NCI-H2029 treated with DMSO at 0.1 percent for 48 hours (cell line): ENCODE data around the gene SFXN3.

Source experiments
- DNase-seq: peaks from one replicate; lab custom pipeline; 2025; lab: John Stamatoyannopoulos, UW

Gene SFXN3

GRCh38 chr10:101073631-101074030, 42.6 kb downstream of the SFXN3 start:
- no peak for DNase-seq

- no peak for DNase-seq
Measured at GRCh38 chr10:101075775-101076174, 44.7 kb downstream of the SFXN3 start.

DNA sequence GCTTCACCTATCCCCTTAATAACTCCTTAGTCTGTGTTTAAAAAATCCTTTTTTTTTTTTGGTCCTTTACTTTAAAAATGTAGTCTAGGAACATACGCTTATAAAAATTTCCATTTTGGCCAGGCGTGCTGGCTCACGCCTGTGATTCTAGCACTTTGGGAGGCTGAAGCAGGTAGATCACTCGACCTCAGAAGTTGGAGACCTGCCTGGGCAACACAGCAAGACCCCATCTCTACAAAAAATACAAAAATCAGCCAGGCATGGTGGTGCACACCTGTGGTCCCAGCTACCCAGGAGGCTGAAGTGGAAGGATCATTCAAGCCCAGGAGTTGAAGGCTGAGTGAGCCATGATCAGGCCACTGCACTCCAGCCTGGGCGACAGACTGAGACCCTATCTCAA, 45.6 kb downstream of the SFXN3 start:
- no peak for DNase-seq

DNA sequence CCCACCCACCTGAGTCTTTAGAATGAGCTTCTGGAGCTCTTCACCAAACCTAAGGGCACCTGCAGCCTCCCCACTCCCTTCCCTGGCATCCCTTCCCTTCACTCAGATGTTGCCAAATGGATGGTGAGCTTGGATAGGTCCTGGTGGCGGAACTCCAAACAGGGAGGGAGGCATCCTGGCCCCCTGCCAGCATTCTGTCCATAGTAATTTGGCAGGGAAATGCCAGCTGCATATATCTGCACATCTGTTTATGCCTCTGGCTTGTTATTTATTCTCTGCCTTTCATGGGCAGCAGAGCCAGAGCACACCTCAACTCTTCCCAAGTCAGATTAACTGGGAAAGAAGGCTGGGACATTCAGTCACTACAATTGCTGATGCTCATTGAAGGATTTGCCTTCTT, 48.8 kb downstream of the SFXN3 start:
- no peak for DNase-seq

GRCh38 chr10:101080933-101081931, 50.2 kb downstream of the SFXN3 start:
- no peak for DNase-seq

DNA sequence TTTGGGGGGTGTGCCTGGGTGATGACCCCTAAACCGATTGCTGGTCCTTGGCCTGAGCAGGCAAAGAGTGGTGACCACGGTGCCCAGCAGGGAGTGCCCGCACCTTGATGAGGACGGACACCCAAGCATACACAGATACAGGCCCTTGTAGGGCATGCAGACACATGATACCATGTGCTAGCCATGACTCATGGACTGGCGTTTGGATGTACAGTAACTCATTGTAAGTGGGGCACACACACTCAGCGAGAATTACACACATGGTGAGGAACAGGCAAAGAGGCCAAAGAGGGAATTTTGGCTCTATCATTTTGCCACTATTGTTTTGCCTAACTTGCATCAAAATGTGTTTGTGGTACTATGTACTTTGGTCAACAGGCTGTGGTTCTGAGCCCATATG, 54.8 kb downstream of the SFXN3 start:
- DNase-seq = no peak

GRCh38 chr10:101087376-101087775, 56.3 kb downstream of the SFXN3 start:
- DNase-seq = no peak

- no peak for DNase-seq
Measured at GRCh38 chr10:101087965-101088364, 56.9 kb downstream of the SFXN3 start.

- DNase-seq = no peak
Measured at GRCh38 chr10:101089520-101090299, 58.7 kb downstream of the SFXN3 start.

GRCh38 chr10:101090597-101090996, 59.6 kb downstream of the SFXN3 start:
- DNase-seq = no peak
